Fibroblast of lung (primary cell): ENCODE results near the gene DSTN. TPM values are rescaled to one million over a fixed set of nuclear protein-coding genes. Genes with fewer than 3 reads are reported as not detected.

Experiments used
- DNase-seq, 2 donors: peaks; one replicate each; pipeline versions ENCODE4 v3.0.0 to v3.0.0-alpha.2; 2010; ENCODE audit warnings: low read depth in 2 of 2
- H2AFZ ChIP-seq: 2 replicates; pipeline ENCODE4 v1.5.1; 2012; ENCODE audit warnings: low read length, control low read depth, inconsistent platforms
- H3K27ac ChIP-seq: 2 replicates; pipeline ENCODE4 v1.5.1; 2011; ENCODE audit warnings: low read length, control low read depth; ENCODE audit not compliant: insufficient read depth
- H3K27me3 ChIP-seq: 2 replicates; pipeline ENCODE4 v1.5.1; 2011; ENCODE audit warnings: mild to moderate bottlenecking, low read length; ENCODE audit not compliant: control insufficient read depth, insufficient read depth
- H3K36me3 ChIP-seq: 2 replicates; pipeline ENCODE4 v1.5.1; 2011; ENCODE audit warnings: low read length; ENCODE audit not compliant: control insufficient read depth, insufficient read depth
- H3K4me1 ChIP-seq: 2 replicates; pipeline ENCODE4 v1.5.1; 2011; ENCODE audit warnings: low read length; ENCODE audit not compliant: control insufficient read depth, insufficient read depth; ENCODE audit errors: extremely low read depth
- H3K4me2 ChIP-seq: 2 replicates; pipeline ENCODE4 v1.5.1; 2011; ENCODE audit warnings: low read length, control low read depth; ENCODE audit not compliant: insufficient read depth; ENCODE audit errors: extremely low read depth
- H3K4me3 ChIP-seq, 4 experiments: fragments of 200-600 bp in 1 of 4; sonication (generic) in 1 of 4; replicated peaks in 1 of 4; 2 replicates each; pipeline ENCODE4 v1.5.1; 2011 to 2016; ENCODE audit warnings: low read length in 4 of 4, low read depth in 3 of 4, mild to moderate bottlenecking in 3 of 4, control low read depth in 2 of 4, inconsistent platforms in 1 of 4, mixed read lengths in 1 of 4; ENCODE audit not compliant: insufficient read depth in 1 of 4; ENCODE audit errors: control extremely low read depth in 1 of 4
- H3K79me2 ChIP-seq: 2 replicates; pipeline ENCODE4 v1.5.1; 2012; ENCODE audit warnings: mild to moderate bottlenecking, low read length, inconsistent platforms; ENCODE audit not compliant: control insufficient read depth, insufficient read depth
- H3K9ac ChIP-seq: 2 replicates; pipeline ENCODE4 v1.5.1; 2011; ENCODE audit warnings: mild to moderate bottlenecking, low read length, control low read depth; ENCODE audit not compliant: insufficient read depth
- H3K9me3 ChIP-seq: 2 replicates; pipeline ENCODE4 v1.5.1; 2012; ENCODE audit warnings: low read depth, low read length; ENCODE audit not compliant: control insufficient read depth, insufficient read depth
- H4K20me1 ChIP-seq: 2 replicates; pipeline ENCODE4 v1.5.1; 2011; ENCODE audit warnings: low read length; ENCODE audit not compliant: control insufficient read depth, insufficient read depth; ENCODE audit errors: extremely low read depth
- EZH2 ChIP-seq: IDR thresholded peaks from 2 replicates; pipeline ENCODE4 v1.5.1; 2012; ENCODE audit warnings: low read length, control low read depth, mild to moderate bottlenecking; ENCODE audit errors: missing control alignments
- polyA plus RNA-seq, 2 donors: library from polyadenylated mRNA; depleted of rRNA in 1 of 2; stranded (reverse) in 1 of 2; unstranded in 1 of 2; fragments of >200 nt; gene quantifications; 2 replicates each; pipeline ENCODE4 v1.2.1, GENCODE V29; 2011 to 2012; ENCODE audit warnings: missing spikeins in 1 of 2
- total RNA-seq: library from RNA; depleted of rRNA; stranded (reverse); fragments of >200 nt; gene quantifications from 2 replicates; pipeline ENCODE4 v1.2.1, GENCODE V29; 2014
- TF ChIP-seq, protein P1 (sequence below), 2 donors: IDR thresholded peaks in 1 of 2; conservative IDR thresholded peaks in 1 of 2; 1 replicate in 1 of 2; 2 replicates in 1 of 2; pipeline ENCODE4 v1.5.1; 2011 to 2012; ENCODE audit warnings: low read length in 2 of 2, control low read depth in 1 of 2, inconsistent platforms in 1 of 2, low read depth in 1 of 2, mild to moderate bottlenecking in 1 of 2

DSTN gene
- total and polyA plus RNA-seq, 2 donors (not counting 1 experiment from before 2014, with no cell fraction given) = 289 to 737 TPM

- no peak overlapping the region for H3K4me2 ChIP-seq
- peaks cover 23% of the 10 kb centered on the region for H3K4me1 ChIP-seq
- H3K79me2 ChIP-seq = peaks cover 30% of the 10 kb centered on the region
- no peak for DNase-seq
- no peak overlapping the region for H3K4me3 ChIP-seq
- peaks cover 4% of the 10 kb centered on the region for H4K20me1 ChIP-seq
- H3K36me3 ChIP-seq = peaks cover 59% of the 10 kb centered on the region
- H2AFZ ChIP-seq = no peak overlapping the region
- TF ChIP-seq, protein P1, sequence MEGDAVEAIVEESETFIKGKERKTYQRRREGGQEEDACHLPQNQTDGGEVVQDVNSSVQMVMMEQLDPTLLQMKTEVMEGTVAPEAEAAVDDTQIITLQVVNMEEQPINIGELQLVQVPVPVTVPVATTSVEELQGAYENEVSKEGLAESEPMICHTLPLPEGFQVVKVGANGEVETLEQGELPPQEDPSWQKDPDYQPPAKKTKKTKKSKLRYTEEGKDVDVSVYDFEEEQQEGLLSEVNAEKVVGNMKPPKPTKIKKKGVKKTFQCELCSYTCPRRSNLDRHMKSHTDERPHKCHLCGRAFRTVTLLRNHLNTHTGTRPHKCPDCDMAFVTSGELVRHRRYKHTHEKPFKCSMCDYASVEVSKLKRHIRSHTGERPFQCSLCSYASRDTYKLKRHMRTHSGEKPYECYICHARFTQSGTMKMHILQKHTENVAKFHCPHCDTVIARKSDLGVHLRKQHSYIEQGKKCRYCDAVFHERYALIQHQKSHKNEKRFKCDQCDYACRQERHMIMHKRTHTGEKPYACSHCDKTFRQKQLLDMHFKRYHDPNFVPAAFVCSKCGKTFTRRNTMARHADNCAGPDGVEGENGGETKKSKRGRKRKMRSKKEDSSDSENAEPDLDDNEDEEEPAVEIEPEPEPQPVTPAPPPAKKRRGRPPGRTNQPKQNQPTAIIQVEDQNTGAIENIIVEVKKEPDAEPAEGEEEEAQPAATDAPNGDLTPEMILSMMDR (conservative IDR thresholded peaks at IDR 0.05 in 1 of 2, IDR thresholded peaks at IDR 0.05 in 1 of 2; ENCODE audit: low read depth in 1 of 2, low read length in 2 of 2) = no peak
- H3K9ac ChIP-seq = no peak overlapping the region
- no peaks in the 10 kb centered on the region for H3K27me3 ChIP-seq
- H3K27ac ChIP-seq = peak overlapping the region; percentile 6
- no peaks in the 10 kb centered on the region for H3K9me3 ChIP-seq
These were observed 64.9 kb downstream of the DSTN start for GRCh38 chr20:17634661-17635331.

DNA sequence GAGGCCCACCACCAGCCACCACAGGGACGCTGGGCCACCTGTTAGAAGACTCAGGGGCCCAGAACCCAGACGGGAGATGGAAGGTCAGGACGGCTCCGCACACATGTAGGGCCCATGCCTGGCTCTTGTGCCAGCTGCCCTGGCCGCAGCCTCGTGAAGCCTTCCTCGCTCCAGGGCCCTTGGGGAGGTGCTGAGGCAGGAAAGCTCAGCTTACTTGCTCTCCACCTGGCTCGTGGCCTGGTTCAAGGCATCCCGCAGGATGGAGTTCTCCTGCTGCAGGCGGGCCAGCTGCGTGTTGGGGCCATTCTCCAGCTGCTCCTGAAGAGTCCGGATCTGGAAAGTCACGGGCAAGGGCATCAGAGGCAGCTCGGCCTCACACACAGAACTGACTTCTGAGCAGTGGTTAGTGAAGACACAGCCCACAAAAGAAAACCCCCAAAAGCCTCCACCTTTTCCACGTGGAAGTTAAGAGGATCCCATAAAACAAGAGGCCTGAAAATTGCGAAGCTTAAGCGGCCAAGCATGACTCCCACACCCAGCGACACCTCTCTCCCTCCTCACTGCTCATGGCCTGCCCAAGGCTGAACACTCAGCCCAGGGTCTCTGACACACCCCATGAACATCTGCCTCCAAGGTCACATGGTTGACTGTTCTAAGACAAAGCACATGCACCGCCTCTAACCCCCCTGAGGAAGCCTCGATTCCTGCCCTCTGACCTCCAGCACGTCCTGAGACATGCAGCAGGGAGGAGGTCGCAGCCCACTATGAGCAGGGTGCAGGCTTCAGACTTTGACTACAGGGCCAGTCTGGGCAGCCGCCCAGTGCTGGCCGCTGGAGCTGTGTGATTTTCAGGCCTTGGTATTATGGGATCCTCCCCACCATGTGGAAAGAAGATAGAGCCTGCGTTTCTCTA, 65.7 kb downstream of the DSTN start:
- Histone ChIP-seq H2AFZ (no peak overlapping the region), H3K27ac (peak overlapping the region; percentile 41), H3K4me3 (no peak overlapping the region), H3K27me3 (no peaks in the 10 kb centered on the region), H3K9me3 (no peaks in the 10 kb centered on the region), H3K36me3 (peaks cover 61% of the 10 kb centered on the region), H3K9ac (no peak overlapping the region), H3K4me1 (peaks cover 23% of the 10 kb centered on the region), H4K20me1 (peaks cover 4% of the 10 kb centered on the region), H3K79me2 (peaks cover 38% of the 10 kb centered on the region), H3K4me2 (no peak overlapping the region)
- peak in 1 of 2 donors; percentile 49 for DNase-seq
- TF ChIP-seq, protein P1 (conservative IDR thresholded peaks at IDR 0.05 in 1 of 2, IDR thresholded peaks at IDR 0.05 in 1 of 2; ENCODE audit: low read depth in 1 of 2, low read length in 2 of 2) = no peak
- no peak for TF ChIP-seq EZH2
